GM12878 (cell line): Measurements from ENCODE around the gene SLC41A1. TPM values are rescaled to one million over a fixed set of nuclear protein-coding genes. Genes with fewer than 3 reads are reported as not detected.
A peak's percentile ranks its signal among the peaks of the same experiment; 100 is the strongest.

Experiments
- ATF7 ChIP-seq: fragments of 450-650 bp; IDR thresholded peaks from 2 replicates; pipeline ENCODE4 v1.6.1; 2016; ENCODE audit warnings: low read depth, mild to moderate bottlenecking
- DPF2 ChIP-seq: fragments of 450-650 bp; IDR thresholded peaks from 2 replicates; pipeline ENCODE4 v1.6.1; 2017; ENCODE audit warnings: mild to moderate bottlenecking
- E2F4 ChIP-seq: IDR thresholded peaks from 2 replicates; pipeline ENCODE4 v1.6.1; 2012; ENCODE audit warnings: low read depth, low read length, improper control_type of control experiment
- EP300 ChIP-seq, 2 experiments: fragments of 150-350 bp in 1 of 2; IDR thresholded peaks; 2 replicates each; pipeline ENCODE4 v1.6.1; 2011 to 2012; ENCODE audit warnings: low read depth in 2 of 2, low read length in 2 of 2, borderline replicate concordance in 1 of 2, improper control_type of control experiment in 1 of 2, inconsistent platforms in 1 of 2; ENCODE audit not compliant: control insufficient read depth in 1 of 2
- FOS ChIP-seq: IDR thresholded peaks from 3 replicates; pipeline ENCODE4 v1.6.1; 2011; ENCODE audit warnings: borderline replicate concordance; ENCODE audit not compliant: insufficient read length; ENCODE audit errors: extremely low read depth
- GABPA ChIP-seq: IDR thresholded peaks from 2 replicates; pipeline ENCODE4 v1.6.1; 2014; ENCODE audit warnings: antibody characterized with exemption, low read depth, mild to moderate bottlenecking, inconsistent platforms
- IKZF1 ChIP-seq: fragments of 450-650 bp; conservative IDR thresholded peaks from 2 replicates; pipeline ENCODE4 v1.6.1; 2017; ENCODE audit warnings: antibody characterized with exemption, mild to moderate bottlenecking
- KDM1A ChIP-seq: fragments of 200-600 bp; sonication (generic); IDR thresholded peaks from 2 replicates; pipeline ENCODE4 v1.6.1; 2016; ENCODE audit warnings: borderline replicate concordance
- KLF5 ChIP-seq: fragments of 450-650 bp; IDR thresholded peaks from 2 replicates; pipeline ENCODE4 v1.6.1; 2014; ENCODE audit warnings: mild to moderate bottlenecking; ENCODE audit not compliant: partially characterized antibody
- MEF2A ChIP-seq: IDR thresholded peaks from 2 replicates; pipeline ENCODE4 v1.6.1; 2011; ENCODE audit warnings: low read depth, mild to moderate bottlenecking, low read length, moderate library complexity; ENCODE audit not compliant: insufficient read depth
- MTA3 ChIP-seq: IDR thresholded peaks from 2 replicates; pipeline ENCODE4 v1.6.1; 2012; ENCODE audit warnings: low read length, inconsistent platforms, borderline replicate concordance
- MYB ChIP-seq: fragments of 150-350 bp; IDR thresholded peaks from 2 replicates; pipeline ENCODE4 v1.6.1; 2014; ENCODE audit warnings: mild to moderate bottlenecking, low read depth, low read length, borderline replicate concordance
- NFXL1 ChIP-seq: fragments of 450-650 bp; IDR thresholded peaks from 2 replicates; pipeline ENCODE4 v1.6.1; 2017; ENCODE audit warnings: antibody characterized with exemption, mild to moderate bottlenecking, borderline replicate concordance
- NR2F1 ChIP-seq: fragments of 450-650 bp; conservative IDR thresholded peaks from 2 replicates; pipeline ENCODE4 v1.6.1; 2017; ENCODE audit warnings: mild to moderate bottlenecking
- PML ChIP-seq: IDR thresholded peaks from 2 replicates; pipeline ENCODE4 v1.6.1; 2012; ENCODE audit warnings: low read length, inconsistent platforms
- POLR2AphosphoS2 ChIP-seq: IDR thresholded peaks from 2 replicates; pipeline ENCODE4 v1.6.1; 2011; ENCODE audit warnings: low read depth, mild to moderate bottlenecking, low read length, improper control_type of control experiment, moderate library complexity
- POLR2AphosphoS5 ChIP-seq: IDR thresholded peaks from 2 replicates; pipeline ENCODE4 v1.6.1; 2011; ENCODE audit warnings: mild to moderate bottlenecking, low read length, inconsistent platforms
- SREBF2 ChIP-seq: IDR thresholded peaks from 2 replicates; pipeline ENCODE4 v1.6.1; 2012; ENCODE audit warnings: mild to moderate bottlenecking, low read length
- STAT1 ChIP-seq: fragments of 450-650 bp; conservative IDR thresholded peaks from 2 replicates; pipeline ENCODE4 v1.6.1; 2014; ENCODE audit warnings: antibody characterized with exemption, mild to moderate bottlenecking
- SUPT20H ChIP-seq: IDR thresholded peaks from 2 replicates; pipeline ENCODE4 v1.6.1; 2011; ENCODE audit warnings: low read depth, mild to moderate bottlenecking, low read length, moderate library complexity, borderline replicate concordance; ENCODE audit not compliant: control insufficient read depth
- TAF1 ChIP-seq: IDR thresholded peaks from 2 replicates; pipeline ENCODE4 v1.6.1; 2011; ENCODE audit warnings: mild to moderate bottlenecking, low read depth, low read length, borderline replicate concordance
- TCF7 ChIP-seq: IDR thresholded peaks from 2 replicates; pipeline ENCODE4 v1.6.1; 2014; ENCODE audit warnings: antibody characterized with exemption, borderline replicate concordance
- ZBED1 ChIP-seq: IDR thresholded peaks from 2 replicates; pipeline ENCODE4 v1.6.1; 2016; ENCODE audit warnings: borderline replicate concordance
- ZNF592 ChIP-seq: fragments of 450-650 bp; IDR thresholded peaks from 2 replicates; pipeline ENCODE4 v1.6.1; 2017; ENCODE audit warnings: mild to moderate bottlenecking, moderate library complexity
- ZNF622 ChIP-seq: fragments of 450-650 bp; IDR thresholded peaks from 2 replicates; pipeline ENCODE4 v1.6.1; 2017; ENCODE audit warnings: mild to moderate bottlenecking, inconsistent platforms
- polyA plus RNA-seq, 11 experiments: library from polyadenylated mRNA; depleted of rRNA in 4 of 11; unstranded in 6 of 11; stranded (reverse) in 5 of 11; fragments of >200 nt; fragmentation: Nextera tagmentation in 4 of 11; fragmentation: Illumina TruSeq in 1 of 11; extraction: Ambion mirVana in 4 of 11; extraction: Trizol in 1 of 11; gene quantifications; 1 replicate in 1 of 11; 2 replicates in 10 of 11; pipeline versions ENCODE4 v1.2.1 to v1.2.3, GENCODE V29; 2011 to 2016; ENCODE audit warnings: inconsistent platforms in 2 of 11, missing spikeins in 2 of 11, low read depth in 1 of 11
- total RNA-seq, 4 experiments: library from RNA; depleted of rRNA in 3 of 4; stranded (reverse); fragments of >200 nt in 3 of 4; fragmentation: Illumina TruSeq in 1 of 4; extraction: Trizol in 1 of 4; gene quantifications; 2 replicates each; pipeline versions ENCODE4 v1.2.1 to v1.2.3, GENCODE V29; 2013 to 2021

SLC41A1 gene
- total and polyA plus RNA-seq, 10 of the 15 experiments (the other 5 are each of a cell fraction or from before 2014, with no cell fraction given) = 0.13 to 11.3 (median 0.42) TPM

DNA sequence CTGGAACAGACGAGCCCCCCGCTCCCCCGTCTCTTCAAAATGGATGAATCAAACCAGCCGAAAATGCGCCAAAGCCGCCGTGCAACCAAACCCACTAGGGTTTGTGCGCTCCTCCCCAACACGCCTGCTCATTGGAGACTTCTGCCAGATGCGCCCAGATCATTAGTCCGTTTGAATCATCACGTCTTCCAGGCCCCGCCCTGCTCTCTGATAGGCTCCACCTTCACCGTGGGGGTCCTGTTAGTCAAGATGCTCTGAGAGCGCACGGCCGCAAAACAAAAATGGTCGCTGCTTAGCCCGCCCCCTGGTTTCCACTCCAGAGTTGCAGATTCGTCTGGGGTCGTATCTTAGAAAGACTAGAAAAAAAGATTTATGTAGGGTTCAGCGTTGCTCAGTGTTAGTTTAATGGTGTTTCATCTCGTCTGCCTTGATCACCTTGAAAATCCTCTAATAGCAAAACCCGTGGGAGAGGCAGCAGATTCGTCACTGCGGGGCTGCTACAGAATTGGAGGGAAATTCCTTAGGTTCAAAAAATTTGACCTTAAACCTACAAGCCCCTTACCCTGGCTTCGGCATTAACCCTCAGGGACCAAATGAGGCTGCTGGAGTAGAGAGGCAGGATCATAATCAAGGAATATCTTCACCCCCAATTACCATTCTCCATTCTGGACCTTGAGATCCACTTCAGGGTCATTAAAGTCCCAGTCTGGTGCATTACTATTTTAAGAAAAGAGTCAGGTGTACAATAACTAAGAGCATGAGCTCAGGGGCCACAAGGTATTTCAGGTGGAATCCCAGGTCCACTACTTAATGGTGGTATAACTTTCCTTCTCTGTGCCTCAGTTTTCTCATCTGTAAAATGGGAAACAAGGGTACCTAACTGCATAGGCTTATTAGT, 62.6 kb downstream of the SLC41A1 start, which contains the start of gene NUCKS1 (continued):
- no peak for TF ChIP-seq NFXL1
- TF ChIP-seq ZNF622 = peak; percentile 91
- peak; percentile 74; the same call in 1 of the 2 replicates for TF ChIP-seq ZNF592
- TF ChIP-seq MEF2A = 0 out of 2 replicates have a peak, but pooled peaks have one; percentile 32
- no peak; the same call in 1 of the 2 replicates for TF ChIP-seq MTA3
- peak; percentile 87 for TF ChIP-seq KLF5
- TF ChIP-seq STAT1 = 0 out of 2 replicates have a peak, but pooled peaks have one; percentile 65
- peak; percentile 55; the same call in 1 of the 2 replicates for TF ChIP-seq POLR2AphosphoS5
- TF ChIP-seq SREBF2 = no peak
- peak; percentile 97 for TF ChIP-seq NR2F1
- 0 out of 2 replicates have a peak, but pooled peaks have one; percentile 59 for TF ChIP-seq KDM1A
- TF ChIP-seq FOS = peak; percentile 51
- TF ChIP-seq ATF7 = peak; percentile 72
- TF ChIP-seq IKZF1 = peak; percentile 86
- no peak for TF ChIP-seq TCF7
- peak in 1 of 2 experiments; percentile 98; a peak in 2 of 4 replicates for TF ChIP-seq EP300 (IDR thresholded peaks at IDR 0.05; ENCODE audit: borderline replicate concordance in 1 of 2, control insufficient read depth in 1 of 2, low read depth in 2 of 2, low read length in 2 of 2)
- peak; percentile 69 for TF ChIP-seq PML
- peak; percentile 72 for TF ChIP-seq TAF1
- TF ChIP-seq DPF2 = 0 out of 2 replicates have a peak, but pooled peaks have one; percentile 47
- no peak for TF ChIP-seq MYB
- 0 out of 2 replicates have a peak, but pooled peaks have one; percentile 27 for TF ChIP-seq ZBED1
- TF ChIP-seq GABPA = no peak
- peak; percentile 51; the same call in 1 of the 2 replicates for TF ChIP-seq E2F4
- no peak for TF ChIP-seq POLR2AphosphoS2
- no peak for TF ChIP-seq SUPT20H
